ENCODE data around the gene GLCE. TPM values are rescaled to one million over a fixed set of nuclear protein-coding genes. Genes with fewer than 3 reads are reported as not detected.

The GLCE gene
- total RNA-seq, 1 donor from 2014 or later, result 13.6 TPM

GRCh38 chr15:69148465-69148864 is 12.0 kb upstream of the GLCE start:
- Histone ChIP-seq H3K9me3 (ENCODE audit: insufficient read depth, low read depth, low read length) (no peaks in the 10 kb centered on the region), H3K79me2 (ENCODE audit: insufficient read depth, low read length) (no peaks in the 10 kb centered on the region), H3K36me3 (ENCODE audit: insufficient read depth, low read length) (no peaks in the 10 kb centered on the region), H2AFZ (ENCODE audit: low read depth, low read length) (no peak overlapping the region), H3K27me3 (ENCODE audit: insufficient read depth, low read length) (peaks cover 41% of the 10 kb centered on the region), H3K4me3 (ENCODE audit: insufficient read depth, low read depth, low read length) (no peak overlapping the region), H3K27ac (ENCODE audit: low read depth, low read length) (no peak overlapping the region), H3K4me1 (ENCODE audit: insufficient read depth, low read length) (no peaks in the 10 kb centered on the region), H3K9ac (ENCODE audit: low read length) (no peak overlapping the region), H4K20me1 (ENCODE audit: insufficient read depth, low read length) (no peaks in the 10 kb centered on the region), H3K4me2 (ENCODE audit: low read length) (no peak overlapping the region)
- H3K36me3 Mint-ChIP-seq (ENCODE audit: low read depth, unreplicated experiment), result peaks cover 3% of the 10 kb centered on the region
- no peak overlapping the region for H3K27ac Mint-ChIP-seq (ENCODE audit: unreplicated experiment)
- H3K4me3 Mint-ChIP-seq (ENCODE audit: unreplicated experiment), result no peak overlapping the region
- TF ChIP-seq CTCF (IDR thresholded peaks at IDR 0.05; ENCODE audit: insufficient read depth, low read depth, low read length), result no peak
- no peak for TF ChIP-seq EZH2 (IDR thresholded peaks at IDR 0.05; ENCODE audit: insufficient read depth, low read length)
- DNase-seq (ENCODE audit: low read depth) (no peak), FAIRE-seq (no peak)
- H3K27me3 Mint-ChIP-seq (ENCODE audit: low read depth, unreplicated experiment), result peaks cover 34% of the 10 kb centered on the region
- peaks cover 2% of the 10 kb centered on the region for H3K4me1 Mint-ChIP-seq (ENCODE audit: low read depth, unreplicated experiment)
- H3K9me3 Mint-ChIP-seq (ENCODE audit: unreplicated experiment), result peaks cover 2% of the 10 kb centered on the region

GRCh38 chr15:69149163-69149562 is 11.3 kb upstream of the GLCE start:
- Histone ChIP-seq H2AFZ (ENCODE audit: low read depth, low read length) (no peak overlapping the region), H3K9ac (ENCODE audit: low read length) (no peak overlapping the region), H3K27me3 (ENCODE audit: insufficient read depth, low read length) (peaks cover 34% of the 10 kb centered on the region), H3K4me3 (ENCODE audit: insufficient read depth, low read depth, low read length) (no peak overlapping the region), H3K9me3 (ENCODE audit: insufficient read depth, low read depth, low read length) (no peaks in the 10 kb centered on the region), H3K4me1 (ENCODE audit: insufficient read depth, low read length) (peaks cover 3% of the 10 kb centered on the region), H3K4me2 (ENCODE audit: low read length) (no peak overlapping the region), H3K36me3 (ENCODE audit: insufficient read depth, low read length) (no peaks in the 10 kb centered on the region), H3K27ac (ENCODE audit: low read depth, low read length) (no peak overlapping the region), H3K79me2 (ENCODE audit: insufficient read depth, low read length) (no peaks in the 10 kb centered on the region), H4K20me1 (ENCODE audit: insufficient read depth, low read length) (no peaks in the 10 kb centered on the region)
- FAIRE-seq (no peak), DNase-seq (ENCODE audit: low read depth) (no peak)
- H3K4me1 Mint-ChIP-seq (ENCODE audit: low read depth, unreplicated experiment), result peaks cover 5% of the 10 kb centered on the region
- H3K4me3 Mint-ChIP-seq (ENCODE audit: unreplicated experiment), result no peak overlapping the region
- H3K27me3 Mint-ChIP-seq (ENCODE audit: low read depth, unreplicated experiment), result peaks cover 28% of the 10 kb centered on the region
- TF ChIP-seq EZH2 (IDR thresholded peaks at IDR 0.05; ENCODE audit: insufficient read depth, low read length) (no peak), CTCF (IDR thresholded peaks at IDR 0.05; ENCODE audit: insufficient read depth, low read depth, low read length) (no peak)
- no peak overlapping the region for H3K27ac Mint-ChIP-seq (ENCODE audit: unreplicated experiment)
- H3K9me3 Mint-ChIP-seq (ENCODE audit: unreplicated experiment), result peaks cover 6% of the 10 kb centered on the region
- peaks cover 3% of the 10 kb centered on the region for H3K36me3 Mint-ChIP-seq (ENCODE audit: low read depth, unreplicated experiment)

GRCh38 chr15:69149803-69150202 is 10.6 kb upstream of the GLCE start:
- Mint-ChIP-seq H3K9me3 (ENCODE audit: unreplicated experiment) (peaks cover 6% of the 10 kb centered on the region), H3K27ac (ENCODE audit: unreplicated experiment) (no peak overlapping the region), H3K4me3 (ENCODE audit: unreplicated experiment) (no peak overlapping the region), H3K27me3 (ENCODE audit: low read depth, unreplicated experiment) (peaks cover 27% of the 10 kb centered on the region), H3K36me3 (ENCODE audit: low read depth, unreplicated experiment) (peaks cover 3% of the 10 kb centered on the region), H3K4me1 (ENCODE audit: low read depth, unreplicated experiment) (peaks cover 11% of the 10 kb centered on the region)
- Histone ChIP-seq H3K9me3 (ENCODE audit: insufficient read depth, low read depth, low read length) (no peaks in the 10 kb centered on the region), H3K36me3 (ENCODE audit: insufficient read depth, low read length) (no peaks in the 10 kb centered on the region), H3K4me2 (ENCODE audit: low read length) (no peak overlapping the region), H3K9ac (ENCODE audit: low read length) (no peak overlapping the region), H2AFZ (ENCODE audit: low read depth, low read length) (no peak overlapping the region), H4K20me1 (ENCODE audit: insufficient read depth, low read length) (no peaks in the 10 kb centered on the region), H3K4me1 (ENCODE audit: insufficient read depth, low read length) (peaks cover 9% of the 10 kb centered on the region), H3K79me2 (ENCODE audit: insufficient read depth, low read length) (no peaks in the 10 kb centered on the region), H3K27me3 (ENCODE audit: insufficient read depth, low read length) (peaks cover 34% of the 10 kb centered on the region), H3K4me3 (ENCODE audit: insufficient read depth, low read depth, low read length) (no peak overlapping the region), H3K27ac (ENCODE audit: low read depth, low read length) (no peak overlapping the region)
- TF ChIP-seq CTCF (IDR thresholded peaks at IDR 0.05; ENCODE audit: insufficient read depth, low read depth, low read length) (no peak), EZH2 (IDR thresholded peaks at IDR 0.05; ENCODE audit: insufficient read depth, low read length) (no peak)
- DNase-seq (ENCODE audit: low read depth) (no peak), FAIRE-seq (no peak)
